Measurements from ENCODE around the gene ARMC2. TPM values are rescaled to one million over a fixed set of nuclear protein-coding genes. Genes with fewer than 3 reads are reported as not detected.

The ARMC2 gene
- total RNA-seq, 2 experiments from 2014 or later = 5.2 to 5.7 TPM

DNA sequence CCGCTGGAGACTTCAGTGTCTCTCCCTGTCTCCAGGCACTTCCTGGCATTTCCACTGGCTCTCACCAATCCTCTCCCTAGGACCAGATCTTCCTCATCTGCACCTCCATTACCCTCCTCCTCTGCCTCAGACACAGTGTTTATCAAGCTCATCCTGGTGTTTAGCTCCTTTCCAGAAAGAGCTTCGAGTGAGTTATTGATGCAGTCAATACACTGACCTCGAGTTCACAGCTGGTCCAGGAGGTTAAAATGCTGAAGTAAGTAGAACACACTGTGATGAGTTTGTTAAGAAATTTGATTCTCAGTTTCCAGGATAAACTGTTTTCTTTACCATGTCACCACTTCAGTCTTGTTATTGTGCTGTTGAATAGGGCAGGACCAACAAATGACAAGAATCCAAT, 42.1 kb upstream of the ARMC2 start:
- no peaks in the 10 kb centered on the region for H3K9me3 ChIP-seq (ENCODE audit: control insufficient read depth in 1 of 2, insufficient read depth in 1 of 2, low read length in 2 of 2)
- H3K27me3 ChIP-seq (ENCODE audit: control insufficient read depth in 1 of 2, insufficient read depth in 2 of 2, low read length in 2 of 2) = no peaks in the 10 kb centered on the region
- DNase-seq (no peak), ATAC-seq (ENCODE audit: poor library complexity) (no peak)
- H3K4me3 Mint-ChIP-seq = no peak overlapping the region
- H3K4me3 ChIP-seq (ENCODE audit: low read length) = no peak overlapping the region
- ChIA-PET CTCF (no interaction called here), POLR2A (interaction anchor here (1.0 kb wide), 1 partner anchor 208 kb away, joined by 5 read pairs; no protein-coding TSS in a partner anchor)
- H3K4me1 ChIP-seq (ENCODE audit: insufficient read depth, low read length) = no peaks in the 10 kb centered on the region
- no peak overlapping the region for H3K27ac Mint-ChIP-seq
- no peaks in the 10 kb centered on the region for H3K36me3 Mint-ChIP-seq (ENCODE audit: low read depth)
- TF ChIP-seq, protein P1, sequence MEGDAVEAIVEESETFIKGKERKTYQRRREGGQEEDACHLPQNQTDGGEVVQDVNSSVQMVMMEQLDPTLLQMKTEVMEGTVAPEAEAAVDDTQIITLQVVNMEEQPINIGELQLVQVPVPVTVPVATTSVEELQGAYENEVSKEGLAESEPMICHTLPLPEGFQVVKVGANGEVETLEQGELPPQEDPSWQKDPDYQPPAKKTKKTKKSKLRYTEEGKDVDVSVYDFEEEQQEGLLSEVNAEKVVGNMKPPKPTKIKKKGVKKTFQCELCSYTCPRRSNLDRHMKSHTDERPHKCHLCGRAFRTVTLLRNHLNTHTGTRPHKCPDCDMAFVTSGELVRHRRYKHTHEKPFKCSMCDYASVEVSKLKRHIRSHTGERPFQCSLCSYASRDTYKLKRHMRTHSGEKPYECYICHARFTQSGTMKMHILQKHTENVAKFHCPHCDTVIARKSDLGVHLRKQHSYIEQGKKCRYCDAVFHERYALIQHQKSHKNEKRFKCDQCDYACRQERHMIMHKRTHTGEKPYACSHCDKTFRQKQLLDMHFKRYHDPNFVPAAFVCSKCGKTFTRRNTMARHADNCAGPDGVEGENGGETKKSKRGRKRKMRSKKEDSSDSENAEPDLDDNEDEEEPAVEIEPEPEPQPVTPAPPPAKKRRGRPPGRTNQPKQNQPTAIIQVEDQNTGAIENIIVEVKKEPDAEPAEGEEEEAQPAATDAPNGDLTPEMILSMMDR (IDR thresholded peaks at IDR 0.05) = no peak
- no peaks in the 10 kb centered on the region for H3K27me3 Mint-ChIP-seq
- H3K9me3 Mint-ChIP-seq = no peaks in the 10 kb centered on the region
- no peaks in the 10 kb centered on the region for H3K36me3 ChIP-seq (ENCODE audit: insufficient read depth, low read length)
- intact Hi-C loops (cut with DNase I, micrococcal nuclease) = no loop called here
- no peaks in the 10 kb centered on the region for H3K4me1 Mint-ChIP-seq (ENCODE audit: low read depth)
- H3K27ac ChIP-seq (ENCODE audit: low read depth in 1 of 2, low read length in 2 of 2) = no peak overlapping the region

DNA sequence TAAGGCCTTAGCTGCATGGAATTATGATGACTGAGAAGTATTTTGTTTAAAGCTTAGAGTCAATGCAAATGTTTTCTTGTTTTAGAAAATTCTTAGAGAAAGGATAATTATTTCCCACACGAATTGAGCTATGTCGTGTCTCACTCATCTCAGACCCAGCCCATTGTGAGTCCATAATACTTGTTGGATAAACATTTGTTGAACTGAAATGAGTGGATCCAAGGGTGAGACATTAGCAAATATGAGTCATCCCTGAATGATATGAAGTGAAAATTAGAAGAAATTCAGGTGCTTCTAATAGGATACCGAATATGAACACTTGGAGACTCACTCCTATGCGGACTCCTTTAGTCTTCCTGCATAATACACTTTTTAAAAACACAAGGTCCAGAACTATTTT, 41.6 kb upstream of the ARMC2 start:
- intact Hi-C loops (cut with DNase I, micrococcal nuclease) = no loop called here
- Mint-ChIP-seq H3K4me1 (ENCODE audit: low read depth) (no peaks in the 10 kb centered on the region), H3K36me3 (ENCODE audit: low read depth) (no peaks in the 10 kb centered on the region), H3K4me3 (no peak overlapping the region), H3K27me3 (no peaks in the 10 kb centered on the region), H3K9me3 (no peaks in the 10 kb centered on the region), H3K27ac (no peak overlapping the region)
- ATAC-seq (ENCODE audit: poor library complexity) (no peak), DNase-seq (no peak)
- CTCF ChIA-PET = no interaction called here
- Histone ChIP-seq H3K4me1 (ENCODE audit: insufficient read depth, low read length) (no peaks in the 10 kb centered on the region), H3K9me3 (ENCODE audit: control insufficient read depth in 1 of 2, insufficient read depth in 1 of 2, low read length in 2 of 2) (no peaks in the 10 kb centered on the region), H3K36me3 (ENCODE audit: insufficient read depth, low read length) (no peaks in the 10 kb centered on the region), H3K27me3 (ENCODE audit: control insufficient read depth in 1 of 2, insufficient read depth in 2 of 2, low read length in 2 of 2) (no peaks in the 10 kb centered on the region), H3K27ac (ENCODE audit: low read depth in 1 of 2, low read length in 2 of 2) (no peak overlapping the region), H3K4me3 (ENCODE audit: low read length) (no peak overlapping the region)
- TF ChIP-seq, protein P1 (IDR thresholded peaks at IDR 0.05) = no peak
- POLR2A ChIA-PET = interaction anchor here (1.0 kb wide), 1 partner anchor 207 kb away, joined by 5 read pairs; no protein-coding TSS in a partner anchor

DNA sequence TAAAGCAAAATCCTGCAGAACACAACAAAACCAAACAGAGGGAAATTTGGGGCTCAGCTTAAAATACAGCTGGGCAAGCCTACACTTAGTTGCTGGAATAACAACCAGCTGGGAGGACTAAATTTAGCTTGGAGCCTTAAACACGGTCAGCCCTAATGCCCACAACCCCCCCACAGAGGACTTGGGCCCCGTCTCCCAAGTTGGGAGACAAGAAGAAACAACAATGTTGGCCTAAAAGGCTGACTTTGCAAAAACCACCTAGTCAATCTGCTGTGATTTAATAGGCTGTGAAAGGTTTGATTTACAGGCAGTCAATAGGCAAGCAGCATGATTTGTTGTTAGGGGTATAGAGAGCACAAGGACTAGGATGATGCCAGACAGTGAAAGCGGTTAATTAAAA, 40.3 kb upstream of the ARMC2 start:
- no peaks in the 10 kb centered on the region for H3K36me3 ChIP-seq (ENCODE audit: insufficient read depth, low read length)
- H3K27ac ChIP-seq (ENCODE audit: low read depth in 1 of 2, low read length in 2 of 2) = no peak overlapping the region
- no peak overlapping the region for H3K4me3 ChIP-seq (ENCODE audit: low read length)
- H3K9me3 Mint-ChIP-seq = no peaks in the 10 kb centered on the region
- TF ChIP-seq, protein P1 (IDR thresholded peaks at IDR 0.05) = no peak
- H3K36me3 Mint-ChIP-seq (ENCODE audit: low read depth) = no peaks in the 10 kb centered on the region
- DNase-seq = no peak
- no peaks in the 10 kb centered on the region for H3K27me3 ChIP-seq (ENCODE audit: control insufficient read depth in 1 of 2, insufficient read depth in 2 of 2, low read length in 2 of 2)
- no peaks in the 10 kb centered on the region for H3K27me3 Mint-ChIP-seq
- H3K4me1 Mint-ChIP-seq (ENCODE audit: low read depth) = no peaks in the 10 kb centered on the region
- no peak overlapping the region for H3K27ac Mint-ChIP-seq
- no peaks in the 10 kb centered on the region for H3K9me3 ChIP-seq (ENCODE audit: control insufficient read depth in 1 of 2, insufficient read depth in 1 of 2, low read length in 2 of 2)
- H3K4me3 Mint-ChIP-seq = no peak overlapping the region
- CTCF ChIA-PET = no interaction called here
- ATAC-seq (ENCODE audit: poor library complexity) = no peak
- POLR2A ChIA-PET = no interaction called here
- no peaks in the 10 kb centered on the region for H3K4me1 ChIP-seq (ENCODE audit: insufficient read depth, low read length)
- intact Hi-C loops (cut with DNase I, micrococcal nuclease) = no loop called here
